Measurements from ENCODE around the gene C22orf23.
"Not testable (repeated sequence)": the region's sequence is repeated elsewhere in the genome, so short reads cannot be mapped to it uniquely, and the experiment has no call there.

Gene C22orf23

GRCh38 chr22:37961062-37961461 is 7.7 kb upstream of the C22orf23 start:
- POLR2A ChIA-PET = no interaction called here
- CTCF ChIA-PET = no interaction called here
- no peak for DNase-seq (ENCODE audit: extremely low spot score)
- no peak for TF ChIP-seq FOXM1 (IDR thresholded peaks at IDR 0.05; ENCODE audit: borderline replicate concordance)
- no peak for TF ChIP-seq TARDBP (IDR thresholded peaks at IDR 0.05)
- no peak for TF ChIP-seq SUZ12 (IDR thresholded peaks at IDR 0.05)
- TF ChIP-seq CTBP1 (IDR thresholded peaks at IDR 0.05; ENCODE audit: borderline replicate concordance) = no peak
- no peak for TF ChIP-seq BHLHE40 (IDR thresholded peaks at IDR 0.05; ENCODE audit: borderline replicate concordance)
- TF ChIP-seq NFRKB (IDR thresholded peaks at IDR 0.05) = no peak
- no peak for TF ChIP-seq L3MBTL2 (conservative IDR thresholded peaks at IDR 0.05)
- TF ChIP-seq LEF1 (IDR thresholded peaks at IDR 0.05; ENCODE audit: borderline replicate concordance) = no peak

- TF ChIP-seq BHLHE40 (IDR thresholded peaks at IDR 0.05; ENCODE audit: borderline replicate concordance) (no peak), SP1 (IDR thresholded peaks at IDR 0.05) (no peak), NFRKB (IDR thresholded peaks at IDR 0.05) (no peak), LEF1 (IDR thresholded peaks at IDR 0.05; ENCODE audit: borderline replicate concordance) (no peak), ELF4 (IDR thresholded peaks at IDR 0.05) (no peak), SUZ12 (IDR thresholded peaks at IDR 0.05) (no peak), HDGF (IDR thresholded peaks at IDR 0.05; ENCODE audit: borderline replicate concordance) (no peak), ARNT (IDR thresholded peaks at IDR 0.05) (no peak), PKNOX1 (IDR thresholded peaks at IDR 0.05) (no peak), FOXK2 (IDR thresholded peaks at IDR 0.05) (no peak), CTBP1 (IDR thresholded peaks at IDR 0.05; ENCODE audit: borderline replicate concordance) (no peak), TARDBP (IDR thresholded peaks at IDR 0.05) (no peak), FOXM1 (IDR thresholded peaks at IDR 0.05; ENCODE audit: borderline replicate concordance) (no peak), L3MBTL2 (conservative IDR thresholded peaks at IDR 0.05) (no peak), FOXA1 (IDR thresholded peaks at IDR 0.05) (no peak), ZNF384 (IDR thresholded peaks at IDR 0.05) (no peak)
- ChIA-PET CTCF (interaction anchor here (0.6 kb wide), 1 partner anchor 71 kb away, joined by 4 read pairs; no protein-coding TSS in a partner anchor), POLR2A (interaction anchor here (0.6 to 1.1 kb wide), 2 partner anchors 12 to 19 kb away, joined by 3 read pairs; no protein-coding TSS in a partner anchor)
- DNase-seq (ENCODE audit: extremely low spot score) = no peak
Measured at GRCh38 chr22:37959231-37959825, 5.9 kb upstream of the C22orf23 start.

GRCh38 chr22:37957232-37957631 is 3.8 kb upstream of the C22orf23 start:
- no peak for TF ChIP-seq FOXM1 (IDR thresholded peaks at IDR 0.05; ENCODE audit: borderline replicate concordance)
- TF ChIP-seq L3MBTL2 (conservative IDR thresholded peaks at IDR 0.05) = no peak
- TF ChIP-seq FOXK2 (IDR thresholded peaks at IDR 0.05) = no peak
- no peak for TF ChIP-seq TARDBP (IDR thresholded peaks at IDR 0.05)
- no peak for TF ChIP-seq LEF1 (IDR thresholded peaks at IDR 0.05; ENCODE audit: borderline replicate concordance)
- TF ChIP-seq ARNT (IDR thresholded peaks at IDR 0.05) = no peak
- no peak for TF ChIP-seq SP1 (IDR thresholded peaks at IDR 0.05)
- no peak for TF ChIP-seq ZNF384 (IDR thresholded peaks at IDR 0.05)
- no peak for TF ChIP-seq CTBP1 (IDR thresholded peaks at IDR 0.05; ENCODE audit: borderline replicate concordance)
- POLR2A ChIA-PET = no interaction called here
- CTCF ChIA-PET = no interaction called here
- DNase-seq (ENCODE audit: extremely low spot score) = no peak

GRCh38 chr22:37955825-37956397 is 2.5 kb upstream of the C22orf23 start:
- POLR2A ChIA-PET; DNase-seq (ENCODE audit: extremely low spot score): not testable (repeated sequence)
- CTCF ChIA-PET = interaction anchor here (1.4 to 3.1 kb wide), 2 partner anchors 9 to 138 kb away, joined by 4 to 21 read pairs; no protein-coding TSS in a partner anchor

GRCh38 chr22:37954686-37955085 is 1.3 kb upstream of the C22orf23 start:
- CTCF ChIA-PET = interaction anchor here (1.1 to 3.1 kb wide), 5 partner anchors 11 to 137 kb away, joined by 3 to 21 read pairs (median 5); no protein-coding TSS in a partner anchor
- DNase-seq (ENCODE audit: extremely low spot score) = no peak
- TF ChIP-seq BHLHE40 (IDR thresholded peaks at IDR 0.05; ENCODE audit: borderline replicate concordance) = no peak
- TF ChIP-seq SP1 (IDR thresholded peaks at IDR 0.05) = no peak
- no peak for TF ChIP-seq NFRKB (IDR thresholded peaks at IDR 0.05)
- TF ChIP-seq CTBP1 (IDR thresholded peaks at IDR 0.05; ENCODE audit: borderline replicate concordance) = no peak
- no peak for TF ChIP-seq FOXK2 (IDR thresholded peaks at IDR 0.05)
- POLR2A ChIA-PET = interaction anchor here (0.8 to 2.0 kb wide), 7 partner anchors 10 to 363 kb away, joined by 3 to 15 read pairs (median 4); partner anchors contain the start of genes CSNK1E and MICALL1

- ChIA-PET POLR2A (interaction anchor here (0.6 to 2.0 kb wide), 13 partner anchors 10 to 365 kb away, joined by 3 to 15 read pairs (median 4); partner anchors contain the start of gene CSNK1E), CTCF (interaction anchor here (1.8 to 3.1 kb wide), 2 partner anchors 12 to 19 kb away, joined by 6 to 21 read pairs; no protein-coding TSS in a partner anchor)
- TF ChIP-seq ARNT (IDR thresholded peaks at IDR 0.05) = no peak
- TF ChIP-seq PKNOX1 (IDR thresholded peaks at IDR 0.05) = no peak
- no peak for TF ChIP-seq LEF1 (IDR thresholded peaks at IDR 0.05; ENCODE audit: borderline replicate concordance)
- no peak for TF ChIP-seq FOXK2 (IDR thresholded peaks at IDR 0.05)
- no peak for DNase-seq (ENCODE audit: extremely low spot score)
Measured at GRCh38 chr22:37953062-37953436, 352 bp downstream of the C22orf23 start.

GRCh38 chr22:37952629-37953028 is 772 bp downstream of the C22orf23 start:
- DNase-seq (ENCODE audit: extremely low spot score); CTCF ChIA-PET; POLR2A ChIA-PET: not testable (repeated sequence)

Data from HEK293T (cell line).